GF-D8 (cell line): Measurements from ENCODE around the gene SORBS1.

Source experiments
- DNase-seq: peaks from one replicate; lab custom pipeline; 2025; lab: John Stamatoyannopoulos, UW

The SORBS1 gene

DNA sequence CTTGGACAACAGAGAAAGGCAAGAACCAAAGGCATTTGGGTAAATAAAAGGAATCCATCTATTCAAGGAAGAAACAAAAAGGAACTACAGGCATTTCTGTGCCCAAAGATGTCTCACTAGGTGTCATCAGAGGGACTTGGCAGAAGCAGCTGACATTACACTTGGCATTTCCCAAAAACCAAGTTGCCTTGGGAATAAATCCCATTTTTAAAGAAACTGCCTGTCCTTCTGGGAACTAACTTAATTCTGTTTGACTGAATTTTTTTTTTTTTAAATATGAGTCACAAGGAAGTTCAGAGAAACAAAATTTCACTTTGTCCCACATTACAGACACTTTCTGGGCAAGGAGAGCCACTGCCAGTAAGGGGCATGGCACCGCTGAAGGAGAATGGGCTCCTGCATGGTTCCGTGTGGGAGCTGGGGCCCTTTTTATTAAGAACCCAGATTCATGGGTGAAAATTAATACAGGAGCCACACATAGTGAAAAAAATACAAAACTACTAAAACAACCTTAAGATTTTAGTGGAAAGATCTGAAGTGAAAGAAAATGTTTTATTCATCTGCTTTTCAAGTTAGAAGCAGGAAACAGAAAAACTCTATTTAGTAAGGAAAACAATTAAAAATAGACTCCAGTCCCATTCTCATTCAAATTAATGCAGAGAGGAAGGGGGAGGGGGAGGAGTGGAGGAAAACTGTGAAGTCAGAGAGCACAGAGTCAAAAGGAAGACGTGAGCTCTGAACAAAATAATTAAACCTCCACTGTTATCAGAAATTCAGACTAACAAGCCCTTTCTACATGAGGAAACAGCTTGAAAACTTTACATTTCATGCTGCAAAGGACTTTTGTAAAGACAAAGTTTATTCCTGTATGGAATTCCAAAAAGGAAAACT is 151.9 kb downstream of the SORBS1 start:
- DNase-seq: no peak

DNA sequence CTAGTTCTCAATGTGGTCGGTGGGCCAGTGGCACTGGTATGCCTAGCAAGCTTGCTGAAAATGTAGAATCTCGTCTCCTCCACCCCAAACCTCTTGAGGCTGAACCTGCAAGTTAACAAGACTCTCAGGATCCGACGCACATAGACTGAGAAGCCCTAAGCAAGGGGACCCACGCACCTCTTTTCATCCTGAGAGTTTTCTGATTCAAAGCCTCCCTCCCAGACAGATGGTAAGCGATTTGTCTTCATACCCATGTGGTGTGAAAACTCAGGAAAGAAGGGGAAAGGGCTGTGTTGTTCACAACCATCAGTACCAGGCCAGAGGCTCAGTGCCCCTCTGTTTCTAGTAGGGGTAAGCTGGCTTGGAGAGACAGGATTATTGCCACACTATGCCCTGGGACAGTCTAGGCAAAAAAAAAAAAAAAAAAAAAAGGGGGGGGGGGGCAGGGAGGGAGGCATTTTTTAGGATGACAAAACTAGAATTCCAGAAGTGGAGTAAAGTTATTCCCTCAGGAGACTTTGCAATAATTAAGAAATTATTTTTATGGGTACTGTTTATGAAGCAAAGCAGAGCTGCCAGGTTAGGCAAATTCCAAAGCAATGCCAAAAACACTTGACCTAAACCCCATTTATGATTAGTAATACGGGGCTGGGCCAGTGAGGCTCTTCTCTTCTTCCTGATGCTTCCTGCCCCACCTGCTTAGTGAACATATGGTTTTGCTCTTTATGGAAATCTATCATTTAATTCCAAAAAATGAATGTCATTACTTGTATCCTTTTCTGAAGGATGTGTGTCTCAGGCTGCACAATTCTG is 152.8 kb downstream of the SORBS1 start:
- no peak for DNase-seq

DNA sequence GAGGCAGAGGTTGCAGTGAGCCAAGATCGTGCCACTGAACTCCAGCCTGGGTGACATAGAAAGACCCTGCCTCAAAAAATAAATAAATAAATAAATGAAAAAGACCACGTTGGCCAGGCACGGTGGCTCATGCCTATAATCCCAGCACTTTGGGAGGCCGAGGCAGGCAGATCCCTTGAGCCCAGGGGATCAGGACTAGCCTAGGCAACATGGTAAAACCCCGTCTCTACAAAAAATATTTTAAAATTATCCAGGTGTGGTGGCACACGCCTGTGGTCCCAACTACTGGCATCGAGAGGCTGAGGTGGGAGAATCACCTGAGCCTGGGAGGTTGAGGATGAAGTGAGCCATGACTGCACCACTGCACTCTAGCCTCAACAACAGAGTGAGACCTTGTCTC is 153.6 kb downstream of the SORBS1 start:
- DNase-seq: no peak

DNA sequence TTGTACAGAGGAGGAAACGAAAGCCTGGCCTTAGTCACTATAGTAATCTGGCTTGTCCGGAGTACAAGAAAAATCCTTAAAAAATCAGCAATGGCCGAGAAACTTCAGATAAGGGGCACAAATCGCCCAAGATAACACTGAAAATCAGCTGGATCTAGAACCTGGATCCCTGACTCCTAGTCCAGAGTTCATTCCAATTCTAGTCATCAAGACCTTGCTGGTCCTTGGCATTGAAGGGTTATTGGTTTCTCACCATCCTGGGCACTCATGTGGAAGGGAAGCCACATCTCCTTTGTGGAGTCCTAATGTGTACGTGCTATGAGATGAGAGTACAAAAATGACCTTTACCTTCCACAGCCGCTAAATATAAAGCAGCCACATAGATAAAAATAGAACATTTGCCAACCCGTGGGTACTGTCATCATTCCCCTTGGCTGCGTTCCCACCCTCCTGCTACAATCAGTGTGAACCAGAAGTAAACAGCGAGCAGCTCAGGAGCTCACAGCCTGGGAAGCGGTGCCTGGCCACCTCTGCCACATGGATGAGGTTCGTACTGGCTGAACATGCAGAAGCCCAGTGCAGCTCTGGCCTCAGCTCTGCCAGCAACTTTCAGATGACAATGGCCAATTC is 154.4 kb downstream of the SORBS1 start:
- DNase-seq: no peak

DNA sequence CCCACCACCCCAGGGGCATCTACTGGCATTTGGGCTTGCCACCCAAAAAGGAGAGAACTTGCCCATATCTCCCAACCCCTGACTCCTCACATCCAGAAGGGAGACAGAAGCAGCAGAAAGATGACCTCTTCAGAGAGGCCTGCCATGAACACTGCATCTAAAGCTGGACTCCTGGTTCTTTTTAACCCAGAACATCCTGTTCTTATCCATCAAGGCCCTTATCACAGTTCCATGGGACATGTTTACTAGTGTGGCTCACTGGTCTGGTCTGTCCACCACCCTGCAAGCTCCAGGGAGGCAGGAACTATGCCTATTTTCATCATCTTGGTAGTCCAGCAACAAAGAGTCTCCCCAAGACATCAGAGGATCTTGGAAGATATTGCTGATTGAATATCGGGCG is 155.5 kb downstream of the SORBS1 start:
- no peak for DNase-seq

DNA sequence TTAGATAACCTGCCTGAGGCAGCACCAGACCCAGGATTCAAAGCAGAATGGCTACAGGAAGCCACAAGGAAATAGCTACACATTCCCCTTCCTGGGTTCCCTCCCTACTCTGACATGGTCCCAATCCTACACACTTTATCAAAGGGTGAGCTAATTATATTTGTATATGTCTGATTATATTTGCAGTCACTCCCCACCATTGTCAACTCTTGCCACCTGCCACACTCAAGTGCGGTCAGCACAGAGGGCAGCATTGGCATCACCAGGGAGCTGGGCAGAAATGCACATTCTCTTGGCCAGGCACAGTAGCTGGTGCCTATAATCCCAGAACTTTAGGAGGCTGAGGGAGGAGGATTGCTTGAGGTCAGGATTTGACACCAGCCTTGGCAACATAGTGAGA is 156.3 kb downstream of the SORBS1 start:
- DNase-seq: no peak

DNA sequence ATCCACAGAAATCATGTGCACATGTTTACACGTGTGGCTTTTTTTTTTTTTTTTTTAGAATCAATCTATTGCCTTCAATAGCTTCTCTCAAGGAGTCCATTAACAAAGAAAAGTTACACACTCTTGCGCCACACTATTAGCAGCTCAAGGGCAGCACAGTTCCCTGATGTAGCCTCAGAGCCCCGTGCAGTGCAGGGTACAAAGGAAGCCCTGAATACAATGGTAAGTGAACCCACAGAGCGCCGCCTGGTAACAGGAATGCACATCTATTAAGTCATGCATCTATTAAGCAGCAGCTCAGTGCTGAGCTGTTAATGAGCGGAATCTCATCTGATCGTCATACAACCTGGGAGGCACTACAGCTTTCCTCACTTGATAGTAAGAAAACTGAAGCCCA is 156.7 kb downstream of the SORBS1 start:
- no peak for DNase-seq

DNA sequence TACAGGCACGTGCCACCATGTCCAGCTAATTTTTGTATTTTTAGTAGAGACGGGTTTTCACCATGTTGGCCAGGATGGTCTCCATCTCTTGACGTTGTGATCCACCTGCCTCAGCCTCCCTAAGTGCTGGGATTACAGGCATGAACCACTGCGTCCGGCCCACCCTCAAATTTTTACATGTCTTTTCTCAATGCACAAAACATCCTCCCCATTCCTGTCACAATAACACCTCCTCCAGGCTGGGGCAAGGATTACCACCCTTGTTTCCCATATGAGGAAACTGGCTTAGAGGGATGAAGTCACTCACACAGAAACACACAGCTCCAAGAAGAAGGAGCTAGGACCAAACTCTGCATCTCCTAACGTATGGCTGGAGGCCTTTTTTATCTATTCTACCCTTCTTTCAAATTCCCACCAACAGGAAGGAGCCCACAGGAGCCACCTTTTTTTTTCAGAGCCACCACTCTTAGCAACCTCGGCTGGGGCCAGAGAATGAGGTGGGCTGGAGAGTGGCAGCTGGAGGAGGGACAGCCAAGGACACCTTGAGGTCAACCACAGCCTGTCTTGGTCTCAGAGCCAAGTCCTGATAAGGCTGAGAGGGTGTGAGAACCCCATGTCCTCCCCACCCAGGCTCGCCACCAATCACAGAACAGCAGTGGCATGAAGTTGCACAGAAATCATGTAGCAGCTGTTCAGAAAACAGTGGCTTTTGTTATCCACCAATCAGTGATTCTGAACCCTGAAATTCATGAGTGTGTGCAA is 157.3 kb downstream of the SORBS1 start:
- no peak for DNase-seq

DNA sequence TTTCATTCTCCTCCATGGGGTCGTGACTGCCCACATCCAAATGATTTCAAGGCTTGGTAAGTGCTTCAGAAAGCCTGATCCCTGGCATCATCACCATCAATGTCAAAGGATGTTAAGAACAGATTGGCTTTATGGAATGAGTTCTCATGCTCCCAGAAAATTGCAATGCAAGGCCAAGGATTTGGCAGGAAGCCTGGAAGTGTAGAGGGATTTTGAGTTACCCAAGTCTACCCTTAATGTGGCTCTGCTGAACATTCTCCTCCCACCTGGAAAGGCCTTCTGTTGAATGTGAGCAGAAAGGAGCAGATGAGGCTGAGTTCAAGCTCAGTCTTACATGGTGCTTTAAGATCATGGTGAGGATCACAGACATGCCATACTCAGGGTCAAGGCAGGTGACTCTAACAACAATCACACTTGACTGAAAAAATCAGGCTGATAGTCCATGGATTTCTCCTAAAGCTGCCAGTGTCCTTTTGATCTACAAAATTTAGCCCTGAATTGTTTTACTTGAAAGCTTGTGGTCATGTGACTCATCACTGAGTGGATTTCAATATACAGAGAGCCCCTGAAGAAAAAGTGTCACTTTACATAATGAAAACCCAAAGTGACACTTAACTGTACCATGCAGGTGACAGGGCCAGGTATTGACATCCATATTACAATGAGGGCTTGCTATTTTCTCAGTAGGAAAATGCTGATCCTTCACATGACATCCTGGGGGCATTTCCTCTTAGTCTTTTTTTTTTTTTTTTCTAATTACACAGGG is 159.3 kb downstream of the SORBS1 start:
- no peak for DNase-seq

DNA sequence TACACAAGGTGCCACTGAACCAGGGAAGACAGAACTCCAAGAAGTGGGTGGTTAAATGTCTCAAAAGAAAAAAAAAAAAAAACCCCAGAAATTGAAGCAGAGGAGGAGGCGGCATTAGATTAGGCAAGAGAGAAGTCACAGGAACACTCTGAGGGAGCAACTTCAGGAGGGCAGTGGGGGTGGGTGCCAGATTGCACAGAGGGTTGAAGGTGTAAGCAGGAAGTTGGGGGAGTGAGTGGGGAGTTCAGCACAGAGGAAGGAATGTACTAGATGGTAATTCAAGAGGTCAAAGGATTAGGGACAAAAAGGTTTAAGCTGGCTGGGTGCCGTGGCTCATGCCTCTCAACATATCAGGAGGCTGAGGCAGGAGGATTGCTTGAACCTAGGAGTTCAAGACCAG is 160.4 kb downstream of the SORBS1 start:
- no peak for DNase-seq

DNA sequence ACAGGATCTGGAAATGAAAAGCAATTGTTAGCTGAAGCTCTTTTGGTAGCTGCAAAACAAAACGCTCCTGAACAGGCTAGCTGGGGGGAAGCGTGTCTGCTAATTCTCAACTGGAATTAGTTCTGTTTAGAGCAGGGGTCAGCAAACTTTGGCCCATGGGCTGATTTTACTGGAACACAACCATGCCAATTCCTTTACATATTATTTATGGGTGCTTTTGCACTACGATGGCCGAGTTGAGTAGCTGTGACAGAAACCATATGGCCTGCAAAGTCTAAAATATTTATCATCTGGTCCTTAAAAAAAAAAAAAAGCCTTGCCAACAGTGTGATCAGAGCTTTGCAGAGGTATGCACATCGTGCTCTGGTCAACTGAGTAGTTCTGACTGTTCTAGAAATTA is 162.0 kb downstream of the SORBS1 start:
- no peak for DNase-seq

DNA sequence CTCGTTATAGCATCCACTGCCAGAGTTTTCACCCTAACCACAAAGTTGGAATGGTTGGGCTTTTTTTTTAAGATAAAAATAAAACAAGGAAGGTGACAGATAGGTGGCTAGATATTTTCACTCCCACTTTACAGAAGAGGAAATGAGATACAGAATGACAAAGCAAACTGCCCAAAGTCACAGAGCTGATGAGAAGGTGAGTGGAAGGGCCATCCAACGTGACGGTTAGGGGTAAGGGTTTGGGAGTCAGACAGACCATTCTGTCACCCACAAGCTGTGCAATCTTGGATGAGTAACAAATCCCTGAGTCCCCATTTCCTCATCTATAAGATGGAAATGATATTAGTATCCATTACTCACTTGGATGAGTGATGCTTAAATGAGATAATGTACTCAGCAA is 163.4 kb downstream of the SORBS1 start:
- no peak for DNase-seq

DNA sequence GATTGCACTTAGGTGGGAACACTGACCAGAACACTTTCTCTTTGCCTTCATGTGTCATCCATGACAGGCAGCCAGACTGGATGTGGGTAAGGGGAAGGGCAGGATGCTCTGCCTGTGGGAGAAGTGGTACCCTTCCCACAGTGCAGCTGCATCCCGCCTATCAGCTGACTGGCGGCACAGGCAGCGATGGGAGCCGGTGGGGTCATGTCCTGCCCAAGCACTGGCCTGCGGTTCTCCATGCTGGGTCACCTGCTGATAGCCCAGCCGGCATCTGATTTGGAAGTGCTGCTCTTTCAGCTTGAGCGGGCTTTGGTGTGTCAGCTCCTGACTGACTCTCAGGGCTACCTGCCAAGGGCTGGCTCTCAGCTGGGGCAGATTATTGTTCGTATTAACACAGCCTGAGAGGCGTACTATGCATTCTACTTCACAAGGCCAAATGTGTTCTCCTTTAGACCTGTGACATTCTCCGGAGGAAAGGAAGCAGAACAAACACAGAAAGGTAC is 165.2 kb downstream of the SORBS1 start:
- DNase-seq: no peak

DNA sequence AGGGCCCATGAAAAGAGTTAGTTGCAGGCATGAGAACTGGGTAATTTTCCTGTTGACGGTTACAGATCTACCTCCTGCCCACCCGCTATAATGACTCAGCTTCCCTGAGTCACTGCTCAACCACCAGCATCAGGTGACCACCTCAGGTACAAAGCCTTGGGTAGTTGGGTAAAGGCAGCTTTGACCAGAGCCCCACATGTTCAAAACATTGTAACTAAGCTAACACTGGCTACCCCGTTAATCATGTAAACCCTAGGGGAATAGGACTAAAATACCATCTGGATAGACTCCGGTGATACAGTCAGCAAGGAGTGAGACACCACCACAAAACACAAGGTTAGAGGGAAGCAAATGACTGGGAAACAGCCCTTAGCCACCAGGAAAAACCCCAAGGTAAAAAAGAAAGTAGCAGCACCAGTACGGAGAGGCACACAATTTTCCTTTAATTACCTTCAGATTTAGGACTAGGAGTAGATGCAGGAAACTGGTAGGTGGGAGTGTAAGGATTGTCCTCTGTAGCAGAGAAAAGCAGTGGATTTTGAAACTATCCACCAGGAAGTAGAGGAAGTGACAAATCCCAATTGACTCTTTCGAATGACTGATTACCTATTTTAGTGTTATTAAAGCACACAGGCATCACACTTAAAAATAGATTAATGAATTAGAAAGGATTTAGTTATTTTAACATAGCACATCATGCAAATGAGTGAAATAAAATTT is 166.8 kb downstream of the SORBS1 start:
- DNase-seq: no peak

DNA sequence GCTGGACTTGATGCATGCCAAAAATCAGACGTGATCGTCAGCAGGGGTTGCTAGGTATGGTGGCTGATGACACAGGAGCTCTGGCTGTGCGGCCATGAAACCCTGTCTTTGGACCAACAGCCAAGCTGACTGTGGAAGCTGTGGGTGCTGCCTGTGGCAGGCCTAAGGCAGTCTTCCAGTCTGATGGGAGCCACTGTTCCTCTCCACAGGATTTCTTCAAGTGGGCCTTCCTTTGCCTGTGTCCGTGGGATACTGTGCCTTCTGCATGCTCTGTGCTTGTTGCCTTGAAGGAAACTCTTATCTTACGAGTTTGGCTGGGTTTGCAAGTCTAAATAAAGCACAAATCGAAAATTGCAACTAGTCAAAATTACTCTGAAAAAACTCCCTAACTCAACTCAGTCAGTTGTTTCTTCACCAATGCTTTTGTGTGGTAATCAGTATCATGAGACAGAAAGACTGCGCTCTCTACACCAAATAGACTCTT is 168.4 kb downstream of the SORBS1 start:
- DNase-seq: no peak

DNA sequence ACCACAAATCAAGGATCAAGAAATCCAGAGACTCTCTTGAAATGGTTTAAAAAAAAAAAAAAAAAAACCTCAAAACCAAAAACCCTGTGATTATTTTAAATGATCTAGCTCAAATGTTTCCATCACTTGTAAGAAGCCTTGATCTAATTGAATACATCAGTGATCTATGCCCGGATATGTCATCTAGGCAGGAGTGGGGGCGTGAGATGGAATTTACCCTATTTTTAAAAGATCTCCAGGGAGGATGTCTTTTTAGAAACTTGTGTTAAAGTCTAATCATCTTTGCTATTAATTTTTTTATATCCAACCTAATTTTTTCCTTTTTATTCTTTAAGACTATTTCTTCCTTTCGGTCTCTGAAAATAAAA is 169.0 kb downstream of the SORBS1 start:
- no peak for DNase-seq

DNA sequence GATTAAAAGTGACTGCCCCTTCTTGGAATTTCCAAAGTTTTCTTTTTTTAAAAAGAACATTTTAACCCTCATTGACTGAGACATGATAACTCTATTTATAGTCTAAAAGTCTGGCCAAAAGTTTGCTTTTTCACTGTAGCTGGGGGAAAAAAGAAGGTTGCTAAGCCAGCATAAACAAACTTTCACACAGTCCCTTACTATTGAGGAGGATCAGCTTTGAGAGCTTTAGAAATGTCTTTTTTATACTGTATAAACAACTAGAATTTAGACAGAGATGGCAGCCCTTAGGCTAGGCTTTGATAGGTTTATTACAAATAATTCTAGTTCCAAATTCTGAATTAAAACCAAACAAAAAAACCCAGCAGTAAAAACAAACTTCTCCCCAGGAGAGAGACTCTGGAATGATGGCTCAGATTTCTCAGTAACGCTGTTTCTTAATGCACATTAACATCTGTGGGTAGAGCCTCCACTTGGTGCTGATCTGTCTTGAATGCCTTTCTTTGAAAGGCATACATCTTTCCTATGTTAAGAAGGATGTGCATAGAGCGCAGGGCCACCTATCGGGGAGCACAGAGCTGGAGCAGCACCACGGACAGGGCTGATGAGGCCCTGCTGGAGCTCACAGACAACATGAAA is 169.5 kb downstream of the SORBS1 start:
- no peak for DNase-seq

DNA sequence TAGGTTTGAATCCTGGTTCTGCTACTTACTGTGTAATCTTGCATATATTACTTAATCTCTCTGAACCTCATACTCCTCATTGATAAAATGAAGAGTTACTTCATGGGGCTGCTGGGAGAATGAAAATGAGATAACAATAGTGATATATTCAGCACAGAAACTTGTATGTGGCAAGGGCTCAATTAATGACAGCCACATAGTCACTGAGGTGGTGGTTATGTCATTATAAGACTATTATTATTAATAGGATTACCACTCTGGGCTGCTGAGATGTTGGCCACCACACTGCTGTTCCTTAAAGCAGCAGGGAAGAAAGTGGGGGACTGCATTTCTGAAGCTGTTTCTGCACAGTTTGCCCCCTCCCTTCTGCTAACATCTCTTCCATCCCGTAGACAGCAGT is 170.0 kb downstream of the SORBS1 start:
- DNase-seq: no peak

DNA sequence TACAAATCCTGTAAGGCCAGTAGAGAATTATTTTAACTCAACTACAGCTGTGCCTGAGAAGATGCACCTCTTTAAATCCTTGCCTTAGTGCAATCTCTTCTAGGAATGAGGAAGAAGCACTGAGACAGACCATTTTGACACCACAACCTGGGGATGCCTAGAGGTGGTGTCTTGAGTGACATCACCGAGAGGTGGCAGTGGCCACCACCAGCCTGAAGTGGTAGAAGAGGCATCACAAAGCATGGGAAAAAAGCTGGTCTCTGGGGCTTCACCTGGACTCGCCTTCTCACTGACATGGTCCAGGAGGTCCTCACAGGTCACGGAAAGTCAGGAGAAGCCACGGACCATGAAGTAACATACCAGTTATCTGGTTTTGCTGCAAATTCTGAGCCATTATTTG is 171.2 kb downstream of the SORBS1 start:
- no peak for DNase-seq

DNA sequence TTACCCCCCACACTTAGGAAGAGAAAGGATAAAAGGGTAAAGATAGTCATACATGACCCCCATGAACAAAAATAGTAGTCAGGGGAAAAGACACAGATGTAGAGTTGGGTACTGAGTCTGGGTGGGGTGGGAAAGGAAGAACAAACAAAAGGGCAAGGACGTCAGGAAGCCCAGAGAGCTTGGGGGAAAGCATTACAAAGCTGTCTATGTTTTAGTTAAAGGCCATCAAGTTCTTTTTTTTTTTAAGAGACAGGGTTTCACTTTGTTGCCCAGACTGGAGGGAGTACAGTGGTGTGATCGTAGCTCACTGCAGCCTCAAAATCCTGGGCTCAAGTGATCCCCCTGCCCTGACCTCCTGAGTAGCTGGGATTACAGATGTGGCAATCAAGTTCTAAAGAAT is 172.0 kb downstream of the SORBS1 start:
- no peak for DNase-seq
